Measurements from ENCODE around the gene ALKBH5.

ALKBH5 gene

GRCh38 chr17:18246880-18247612 lies 63.4 kb downstream of the ALKBH5 start:
- DNase-seq, result no peak

- DNase-seq, result no peak
These were observed 64.0 kb downstream of the ALKBH5 start for GRCh38 chr17:18247613-18248001.

GRCh38 chr17:18248300-18248731 lies 64.7 kb downstream of the ALKBH5 start:
- no peak for DNase-seq

- no peak for DNase-seq
These were observed 65.2 kb downstream of the ALKBH5 start for GRCh38 chr17:18248811-18249210.

GRCh38 chr17:18250259-18250658 lies 66.6 kb downstream of the ALKBH5 start:
- DNase-seq, result no peak

GRCh38 chr17:18250708-18251107 lies 67.1 kb downstream of the ALKBH5 start:
- DNase-seq, result no peak

- DNase-seq, result no peak
These were observed 67.6 kb downstream of the ALKBH5 start for GRCh38 chr17:18251204-18251603.

GRCh38 chr17:18252160-18252559 lies 68.5 kb downstream of the ALKBH5 start:
- DNase-seq, result no peak

GRCh38 chr17:18253187-18253884 lies 69.7 kb downstream of the ALKBH5 start:
- DNase-seq, result no peak

GRCh38 chr17:18253947-18254821 lies 70.6 kb downstream of the ALKBH5 start:
- no peak for DNase-seq

- DNase-seq, result no peak
These were observed 71.4 kb downstream of the ALKBH5 start for GRCh38 chr17:18254888-18255649.

GRCh38 chr17:18256351-18256750 lies 72.7 kb downstream of the ALKBH5 start:
- no peak for DNase-seq

- no peak for DNase-seq
These were observed 73.1 kb downstream of the ALKBH5 start for GRCh38 chr17:18256776-18257175.

GRCh38 chr17:18257268-18257981 lies 73.8 kb downstream of the ALKBH5 start:
- no peak for DNase-seq

GRCh38 chr17:18257982-18258355 lies 74.3 kb downstream of the ALKBH5 start:
- DNase-seq, result peak; percentile 7

GRCh38 chr17:18258356-18259038 lies 74.9 kb downstream of the ALKBH5 start, which contains the start of gene FLII:
Gene FLII (minus strand): TSS chr17:18258738. CDS start chr17:18258690, 48 bp downstream.
- DNase-seq, result peak; percentile 10
